Brain pericyte (primary cell): ENCODE data around the gene ZNRF4.

Experiments used
- DNase-seq: peaks from one replicate; pipeline ENCODE4 v3.0.0-alpha.2; 2012; ENCODE audit warnings: low read depth, low spot score

Gene ZNRF4

GRCh38 chr19:5440299-5440698, 14.9 kb upstream of the ZNRF4 start:
- no peak for DNase-seq

- no peak for DNase-seq
Measured at GRCh38 chr19:5443723-5444122, 11.5 kb upstream of the ZNRF4 start.

- no peak for DNase-seq
Measured at GRCh38 chr19:5444431-5444830, 10.8 kb upstream of the ZNRF4 start.

GRCh38 chr19:5445071-5445470, 10.1 kb upstream of the ZNRF4 start:
- DNase-seq, result no peak

- no peak for DNase-seq
Measured at GRCh38 chr19:5445561-5446055, 9.6 kb upstream of the ZNRF4 start.

GRCh38 chr19:5447700-5448311, 7.4 kb upstream of the ZNRF4 start:
- DNase-seq, result no peak

- DNase-seq, result no peak
Measured at GRCh38 chr19:5448374-5448773, 6.8 kb upstream of the ZNRF4 start.

- DNase-seq, result no peak
Measured at GRCh38 chr19:5450482-5451126, 4.6 kb upstream of the ZNRF4 start.

- no peak for DNase-seq
Measured at GRCh38 chr19:5451494-5451893, 3.7 kb upstream of the ZNRF4 start.

GRCh38 chr19:5452594-5453565, 2.3 kb upstream of the ZNRF4 start:
- DNase-seq, result no peak

- no peak for DNase-seq
Measured at GRCh38 chr19:5454743-5455142, 474 bp upstream of the ZNRF4 start.

GRCh38 chr19:5456130-5456840, 1.1 kb downstream of the ZNRF4 start:
- no peak for DNase-seq

- no peak for DNase-seq
Measured at GRCh38 chr19:5456841-5457200, 1.6 kb downstream of the ZNRF4 start.

- no peak for DNase-seq
Measured at GRCh38 chr19:5457709-5458108, 2.5 kb downstream of the ZNRF4 start.

GRCh38 chr19:5458420-5458819, 3.2 kb downstream of the ZNRF4 start:
- DNase-seq, result no peak

- no peak for DNase-seq
Measured at GRCh38 chr19:5459360-5459759, 4.1 kb downstream of the ZNRF4 start.

- DNase-seq, result no peak
Measured at GRCh38 chr19:5460748-5461147, 5.5 kb downstream of the ZNRF4 start.

- no peak for DNase-seq
Measured at GRCh38 chr19:5463959-5464358, 8.7 kb downstream of the ZNRF4 start.

GRCh38 chr19:5466072-5466471, 10.9 kb downstream of the ZNRF4 start:
- DNase-seq, result no peak

- DNase-seq, result no peak
Measured at GRCh38 chr19:5466814-5467291, 11.6 kb downstream of the ZNRF4 start.

- DNase-seq, result no peak
Measured at GRCh38 chr19:5470264-5470671, 15.1 kb downstream of the ZNRF4 start.

- DNase-seq, result no peak
Measured at GRCh38 chr19:5472286-5472685, 17.1 kb downstream of the ZNRF4 start.
